Mesenchymal stem cell (in vitro differentiated cells and primary cell): ENCODE measurements around the gene IFNG.

Experiments
- DNase-seq: peaks from one replicate; pipeline ENCODE4 v3.0.0-alpha.2; 2013
- H2AFZ ChIP-seq: one replicate; pipeline ENCODE4 v1.6.1; 2013; ENCODE audit warnings: low read depth, mild to moderate bottlenecking, control low read depth, inconsistent platforms, low read length, moderate library complexity
- H2AK5ac ChIP-seq: 2 replicates; pipeline ENCODE4 v1.6.1; 2013; ENCODE audit warnings: low read length, moderate library complexity, mild to moderate bottlenecking, inconsistent platforms; ENCODE audit not compliant: severe bottlenecking
- H2BK120ac ChIP-seq: one replicate; pipeline ENCODE4 v1.6.1; 2013; ENCODE audit warnings: low read depth, mild to moderate bottlenecking, inconsistent platforms, low read length, moderate library complexity
- H2BK12ac ChIP-seq, 2 experiments: one replicate each; pipeline ENCODE4 v1.6.1; 2013; ENCODE audit warnings: inconsistent platforms in 2 of 2, low read length in 2 of 2, mild to moderate bottlenecking in 2 of 2, moderate library complexity in 2 of 2, control low read depth in 1 of 2
- H2BK15ac ChIP-seq: one replicate; pipeline ENCODE4 v1.6.1; 2013; ENCODE audit warnings: mild to moderate bottlenecking, low read depth, inconsistent platforms; ENCODE audit not compliant: poor library complexity, severe bottlenecking
- H2BK5ac ChIP-seq: 2 replicates; pipeline ENCODE4 v1.6.1; 2013; ENCODE audit warnings: low read depth, mild to moderate bottlenecking, low read length, control low read depth, inconsistent platforms; ENCODE audit not compliant: poor library complexity, severe bottlenecking
- H3K14ac ChIP-seq, 2 experiments: one replicate each; pipeline ENCODE4 v1.6.1; 2013; ENCODE audit warnings: inconsistent platforms in 2 of 2, low read length in 2 of 2, control low read depth in 1 of 2, mild to moderate bottlenecking in 1 of 2, moderate library complexity in 1 of 2
- H3K18ac ChIP-seq, 2 experiments: one replicate each; pipeline ENCODE4 v1.6.1; 2013; ENCODE audit warnings: inconsistent platforms in 2 of 2, low read length in 2 of 2, control low read depth in 1 of 2, low read depth in 1 of 2, mild to moderate bottlenecking in 1 of 2
- H3K23ac ChIP-seq, 2 experiments: one replicate each; pipeline ENCODE4 v1.6.1; 2013; ENCODE audit warnings: inconsistent platforms in 2 of 2, low read length in 2 of 2, mild to moderate bottlenecking in 2 of 2, moderate library complexity in 2 of 2, control low read depth in 1 of 2
- H3K27ac ChIP-seq: 2 replicates; pipeline ENCODE4 v1.5.1; 2013; ENCODE audit warnings: mild to moderate bottlenecking, moderate library complexity, low read length, control low read depth, inconsistent platforms; ENCODE audit not compliant: poor library complexity, severe bottlenecking
- H3K27me3 ChIP-seq, 2 experiments: 2 replicates each; pipeline versions ENCODE4 v1.6.1 to v1.7.0; 2013; ENCODE audit warnings: low read length in 2 of 2, mild to moderate bottlenecking in 2 of 2, moderate library complexity in 2 of 2, control low read depth in 1 of 2, inconsistent platforms in 1 of 2; ENCODE audit not compliant: control insufficient read depth in 1 of 2, insufficient read depth in 1 of 2
- H3K36me3 ChIP-seq, 2 experiments: 2 replicates each; pipeline versions ENCODE4 v1.6.1 to v1.7.0; 2013; ENCODE audit warnings: low read length in 2 of 2, control low read depth in 1 of 2, inconsistent platforms in 1 of 2, low read depth in 1 of 2, mild to moderate bottlenecking in 1 of 2; ENCODE audit not compliant: insufficient read depth in 2 of 2, control insufficient read depth in 1 of 2
- H3K4ac ChIP-seq, 2 experiments: one replicate each; pipeline ENCODE4 v1.6.1; 2013; ENCODE audit warnings: inconsistent platforms in 2 of 2, low read length in 2 of 2, mild to moderate bottlenecking in 2 of 2, moderate library complexity in 2 of 2, control low read depth in 1 of 2, low read depth in 1 of 2
- H3K4me1 ChIP-seq: 2 replicates; pipeline ENCODE4 v1.6.1; 2013; ENCODE audit warnings: low read depth, low read length, control low read depth; ENCODE audit not compliant: control insufficient read depth, insufficient read depth
- H3K4me2 ChIP-seq: 2 replicates; pipeline ENCODE4 v1.6.1; 2013; ENCODE audit warnings: low read length, mild to moderate bottlenecking, inconsistent platforms; ENCODE audit not compliant: poor library complexity, severe bottlenecking
- H3K4me3 ChIP-seq, 2 experiments: 2 replicates each; pipeline versions ENCODE4 v1.5.1 to v1.7.0; 2013; ENCODE audit warnings: low read length in 2 of 2, mild to moderate bottlenecking in 2 of 2, control low read depth in 1 of 2, low read depth in 1 of 2; ENCODE audit not compliant: insufficient read depth in 1 of 2
- H3K79me1 ChIP-seq: replicated peaks from 2 replicates; pipeline ENCODE4 v1.6.1; 2013; ENCODE audit warnings: mild to moderate bottlenecking, control low read depth, low read length, inconsistent platforms; ENCODE audit not compliant: poor library complexity, severe bottlenecking
- H3K9ac ChIP-seq: 2 replicates; pipeline ENCODE4 v1.7.0; 2013; ENCODE audit warnings: mild to moderate bottlenecking, low read length, moderate library complexity
- H3K9me3 ChIP-seq: 2 replicates; pipeline ENCODE4 v1.7.0; 2013; ENCODE audit warnings: mild to moderate bottlenecking, low read length; ENCODE audit not compliant: control insufficient read depth
- H4K8ac ChIP-seq: one replicate; pipeline ENCODE4 v1.6.1; 2013; ENCODE audit warnings: inconsistent platforms, mild to moderate bottlenecking, low read length, moderate library complexity
- H4K91ac ChIP-seq: one replicate; pipeline ENCODE4 v1.6.1; 2013; ENCODE audit warnings: mild to moderate bottlenecking, low read length, inconsistent platforms
- WGBS: methylation state at CpG from one replicate; pipeline ENCODE4 v1.1.7; 2013; ENCODE audit warnings: mixed read lengths; 5-methylcytosine and 5-hydroxymethylcytosine counted together

Gene IFNG

DNA sequence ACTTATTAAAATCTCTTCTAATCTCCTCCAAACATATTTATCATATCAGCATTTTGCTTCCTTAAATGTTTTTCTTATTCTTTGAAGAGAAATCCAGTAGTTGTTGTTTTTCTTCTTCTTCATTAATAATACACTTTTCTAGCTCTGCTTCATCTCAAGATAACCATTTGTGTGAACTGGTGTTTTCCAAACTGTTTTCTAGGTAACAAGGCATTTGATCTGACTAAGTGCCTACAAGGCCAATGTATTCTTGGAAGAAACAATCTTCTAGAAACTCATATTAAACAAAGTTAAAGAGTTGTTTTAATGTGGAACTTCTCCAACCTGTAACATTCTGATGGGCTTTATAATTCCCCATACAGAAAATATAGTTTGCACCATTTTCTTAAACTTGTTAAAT lies 30.8 kb upstream of the IFNG start:
- Histone ChIP-seq H3K18ac (no peak overlapping the region), H3K4me3 (no peak overlapping the region), H3K23ac (no peak overlapping the region), H3K27me3 (peaks cover 50 to 63% of the 10 kb centered on the region in 2 experiments), H2BK120ac (no peak overlapping the region), H2AFZ (no peak overlapping the region), H3K4me2 (no peak overlapping the region), H3K4ac (no peak overlapping the region), H3K9ac (no peak overlapping the region), H4K91ac (no peak overlapping the region), H4K8ac (no peak overlapping the region), H3K27ac (no peak overlapping the region), H3K79me1 (no peaks in the 10 kb centered on the region), H3K9me3 (peaks cover 3% of the 10 kb centered on the region), H2BK15ac (no peak overlapping the region), H2AK5ac (no peak overlapping the region), H3K4me1 (no peaks in the 10 kb centered on the region), H3K36me3 (no peaks in the 10 kb centered on the region), H2BK5ac (no peak overlapping the region), H3K14ac (no peak overlapping the region), H2BK12ac (no peak overlapping the region)
- DNase-seq = no peak

DNA sequence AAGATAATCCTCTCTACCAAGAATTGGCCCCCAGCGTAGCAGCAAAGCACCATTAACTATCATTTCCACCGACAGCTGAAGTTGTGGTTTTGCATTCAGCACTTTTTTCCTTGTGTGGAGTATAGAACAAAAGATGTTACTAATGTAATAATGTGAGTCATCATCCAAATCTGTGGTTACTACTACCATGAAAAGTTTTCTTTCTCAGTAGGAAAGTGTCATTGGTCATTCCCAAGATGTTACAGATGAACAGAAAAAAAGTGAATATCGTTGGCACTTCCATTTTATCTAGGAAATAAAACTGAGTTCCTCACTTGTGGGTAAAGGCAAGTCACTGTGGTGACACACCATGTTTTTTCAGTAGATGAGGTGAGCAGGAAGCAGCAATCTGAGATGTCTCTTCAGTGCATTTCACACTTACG lies 30.3 kb upstream of the IFNG start:
- Histone ChIP-seq H2BK5ac (no peak overlapping the region), H2BK120ac (no peak overlapping the region), H2AFZ (no peak overlapping the region), H3K9ac (no peak overlapping the region), H3K36me3 (no peaks in the 10 kb centered on the region), H3K27ac (no peak overlapping the region), H3K4me3 (no peak overlapping the region), H3K4ac (no peak overlapping the region), H2BK12ac (no peak overlapping the region), H3K14ac (no peak overlapping the region), H3K4me1 (no peaks in the 10 kb centered on the region), H4K91ac (no peak overlapping the region), H3K23ac (no peak overlapping the region), H4K8ac (no peak overlapping the region), H2AK5ac (no peak overlapping the region), H3K27me3 (peaks cover 52 to 62% of the 10 kb centered on the region in 2 experiments), H3K79me1 (no peaks in the 10 kb centered on the region), H2BK15ac (no peak overlapping the region), H3K18ac (no peak overlapping the region), H3K4me2 (peak overlapping the region; percentile 25), H3K9me3 (peaks cover 3% of the 10 kb centered on the region)
- peak; percentile 18 for DNase-seq
- WGBS = 75% methylated on average over 2 of the region's 4 CpGs

DNA sequence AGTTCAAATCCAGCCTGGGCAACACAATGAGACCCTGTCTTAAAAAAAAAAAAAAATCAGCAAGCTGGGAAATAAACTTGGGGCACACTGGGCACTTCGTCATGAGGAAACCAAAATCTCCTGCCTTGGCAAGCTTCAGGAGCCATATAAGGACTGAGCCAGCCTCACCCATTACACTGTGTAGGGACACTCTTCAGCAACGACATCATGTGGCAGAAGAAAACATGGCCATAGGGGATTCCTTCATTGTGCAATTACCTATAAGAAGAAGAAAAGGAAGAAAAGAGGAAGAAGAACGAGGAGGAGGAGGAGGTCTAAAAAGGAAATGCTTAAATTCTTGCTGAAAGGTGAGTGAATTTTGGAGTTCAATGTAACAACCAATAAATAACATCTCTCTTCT lies 26.1 kb upstream of the IFNG start:
- Histone ChIP-seq H2AFZ (no peak overlapping the region), H3K27ac (no peak overlapping the region), H3K4ac (no peak overlapping the region), H3K4me2 (no peak overlapping the region), H2AK5ac (no peak overlapping the region), H3K27me3 (peaks cover 39 to 56% of the 10 kb centered on the region in 2 experiments), H3K9ac (no peak overlapping the region), H3K4me1 (no peaks in the 10 kb centered on the region), H3K36me3 (no peaks in the 10 kb centered on the region), H2BK5ac (no peak overlapping the region), H2BK12ac (no peak overlapping the region), H4K8ac (no peak overlapping the region), H3K4me3 (no peak overlapping the region), H2BK15ac (no peak overlapping the region), H4K91ac (no peak overlapping the region), H3K23ac (no peak overlapping the region), H3K9me3 (peaks cover 3% of the 10 kb centered on the region), H3K18ac (no peak overlapping the region), H3K79me1 (no peaks in the 10 kb centered on the region), H2BK120ac (no peak overlapping the region), H3K14ac (no peak overlapping the region)
- DNase-seq = no peak
- 61% methylated on average over 2 of the region's 3 CpGs for WGBS

DNA sequence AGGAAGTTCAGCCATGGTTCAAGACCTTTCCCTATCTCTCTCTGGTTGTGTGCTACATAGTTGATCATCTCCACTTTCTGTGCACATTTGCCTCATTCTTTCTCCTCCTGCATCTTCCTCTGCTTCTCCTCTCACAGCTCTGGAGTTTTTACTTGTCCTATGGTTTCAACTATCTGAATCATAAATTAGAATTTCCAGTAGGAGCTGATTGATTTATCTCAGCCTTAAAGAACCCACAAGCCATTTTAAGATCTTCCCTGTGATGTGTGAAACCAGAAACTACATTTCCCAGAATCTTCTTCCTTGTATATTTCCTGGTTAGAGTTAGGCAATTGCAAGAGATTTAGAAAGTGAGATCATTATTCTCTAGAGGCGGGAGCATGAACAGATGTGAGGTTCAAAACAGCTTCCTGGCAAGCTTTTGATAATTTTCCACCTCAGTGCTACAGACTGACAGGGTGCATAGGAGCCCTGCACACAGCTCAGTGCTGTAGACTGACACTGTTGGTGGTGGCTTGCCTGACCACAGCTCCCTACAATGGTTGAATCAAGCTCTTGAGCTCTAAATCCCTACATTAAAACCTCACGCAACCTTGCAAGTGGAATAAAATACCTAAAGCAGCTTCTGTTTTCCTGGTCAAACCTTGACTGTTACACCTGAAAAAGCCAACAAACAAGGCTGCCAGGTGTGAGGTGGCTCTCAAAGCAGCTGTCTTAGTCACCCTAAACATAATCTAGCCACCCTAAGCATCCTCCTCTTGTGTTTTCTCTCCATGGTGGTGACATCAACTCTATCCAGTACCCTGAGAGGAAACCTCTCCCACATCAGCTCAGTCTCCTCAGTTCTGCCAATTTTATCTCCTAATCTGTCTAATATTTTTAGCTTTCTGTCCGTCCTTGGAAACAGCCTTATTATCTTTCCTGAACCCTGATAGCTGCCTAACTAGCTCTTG lies 21.5 kb upstream of the IFNG start:
- no peak overlapping the region for H3K18ac ChIP-seq
- no peaks in the 10 kb centered on the region for H3K36me3 ChIP-seq
- no peak overlapping the region for H2AK5ac ChIP-seq
- H3K79me1 ChIP-seq = no peaks in the 10 kb centered on the region
- no peak overlapping the region for H2BK5ac ChIP-seq
- H3K9ac ChIP-seq = no peak overlapping the region
- H3K4me2 ChIP-seq = no peak overlapping the region
- H3K27ac ChIP-seq = no peak overlapping the region
- no peaks in the 10 kb centered on the region for H3K9me3 ChIP-seq
- H2BK120ac ChIP-seq = no peak overlapping the region
- DNase-seq = no peak
- no peak overlapping the region for H3K14ac ChIP-seq
- H3K4me3 ChIP-seq = no peak overlapping the region
- H4K91ac ChIP-seq = no peak overlapping the region
- no peak overlapping the region for H2AFZ ChIP-seq
- H3K4ac ChIP-seq = no peak overlapping the region
- no peak overlapping the region for H2BK15ac ChIP-seq
- H3K4me1 ChIP-seq = no peaks in the 10 kb centered on the region
- peaks cover 13 to 54% of the 10 kb centered on the region in 2 experiments for H3K27me3 ChIP-seq
- WGBS = 84% methylated on average over 3 of the region's 3 CpGs
- H2BK12ac ChIP-seq = no peak overlapping the region
- H4K8ac ChIP-seq = no peak overlapping the region
- no peak overlapping the region for H3K23ac ChIP-seq
